Activated CD8-positive, alpha-beta memory T cell treated with anti-CD3 and anti-CD28 coated beads for 36 hours (primary cell): ENCODE data around the gene BHLHE40. TPM values are rescaled to one million over a fixed set of nuclear protein-coding genes. Genes with fewer than 3 reads are reported as not detected.
"Not testable (repeated sequence)": the region's sequence is repeated elsewhere in the genome, so short reads cannot be mapped to it uniquely, and the experiment has no call there.

Experiments used
- CTCF ChIA-PET: fragments of 350-600 bp; sonication (Branson Sonifier 250); formaldehyde crosslinking; loops from one replicate; lab custom pipeline; 2021; ENCODE audit warnings: antibody characterized with exemption; lab: Charles Lee
- POLR2A ChIA-PET: fragments of 350-600 bp; sonication (Branson Sonifier 250); formaldehyde crosslinking; loops from one replicate; lab custom pipeline; 2021; ENCODE audit warnings: antibody characterized with exemption; lab: Charles Lee
- total RNA-seq, 2 experiments: library from RNA; stranded (reverse); gene quantifications; one replicate each; pipeline ENCODE4 v1.2.3, GENCODE V29; 2021

Gene BHLHE40
- total RNA-seq, 2 experiments from 2014 or later, result 265 to 271 TPM

DNA sequence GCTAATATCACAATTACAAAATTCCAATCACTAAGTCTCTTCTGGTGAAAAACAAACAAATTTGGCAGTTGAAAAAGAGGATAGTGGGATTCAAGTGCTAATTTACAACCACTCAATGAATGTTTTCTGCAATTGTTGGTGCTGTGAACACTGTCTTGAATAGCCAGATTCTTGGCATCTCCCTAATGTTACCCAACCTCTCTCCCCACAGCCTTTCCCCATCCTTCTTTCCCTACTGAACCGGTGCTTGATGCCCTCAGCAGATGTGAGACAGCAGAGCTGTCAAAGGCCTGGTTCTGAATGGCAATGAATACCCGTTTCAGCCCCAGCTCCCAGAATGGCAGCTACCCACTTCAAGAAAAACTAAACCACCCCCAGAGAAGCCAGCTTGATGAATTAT lies 22.5 kb upstream of the BHLHE40 start:
- POLR2A ChIA-PET, result no interaction called here
- CTCF ChIA-PET, result no interaction called here

DNA sequence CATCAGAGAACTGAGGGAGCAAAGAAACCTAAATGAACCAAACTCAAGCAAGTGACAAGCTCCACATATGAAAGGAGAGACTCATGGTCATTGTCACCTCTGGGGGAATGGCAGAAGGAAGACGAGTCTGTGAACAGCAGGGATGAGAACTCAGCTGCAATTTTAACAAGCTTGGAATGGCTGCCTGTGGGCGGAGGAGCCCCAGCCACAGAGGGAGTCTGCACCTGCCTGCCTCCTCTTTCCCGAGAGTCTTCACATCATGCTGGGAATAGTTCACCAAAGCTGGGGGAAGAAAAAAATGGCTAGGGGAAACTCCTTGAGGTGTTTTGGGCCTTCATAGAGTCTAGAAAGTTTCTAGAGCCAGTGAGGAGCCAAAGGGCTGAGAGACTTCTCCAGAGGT lies 21.3 kb upstream of the BHLHE40 start:
- POLR2A ChIA-PET, result no interaction called here
- CTCF ChIA-PET, result no interaction called here

DNA sequence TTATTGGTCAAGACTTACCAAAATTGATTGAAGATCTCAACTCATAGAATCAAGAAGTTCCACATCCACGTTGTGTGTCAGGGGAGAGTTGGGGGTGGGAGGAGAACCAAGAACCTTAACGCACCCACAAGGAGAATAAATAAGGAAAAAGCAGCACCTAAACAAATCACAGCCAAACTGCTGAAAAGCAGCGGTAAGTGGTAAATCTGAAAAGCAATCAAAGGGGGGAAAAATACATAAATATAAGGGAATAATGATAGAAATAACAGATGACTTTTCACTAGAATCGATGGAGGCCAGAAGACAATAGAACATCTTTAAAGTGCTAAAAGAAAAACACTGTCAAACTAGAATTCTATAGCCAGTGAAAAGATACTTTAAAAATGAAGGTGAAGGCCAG lies 20.1 kb upstream of the BHLHE40 start:
- ChIA-PET CTCF (no interaction called here), POLR2A (no interaction called here)

DNA sequence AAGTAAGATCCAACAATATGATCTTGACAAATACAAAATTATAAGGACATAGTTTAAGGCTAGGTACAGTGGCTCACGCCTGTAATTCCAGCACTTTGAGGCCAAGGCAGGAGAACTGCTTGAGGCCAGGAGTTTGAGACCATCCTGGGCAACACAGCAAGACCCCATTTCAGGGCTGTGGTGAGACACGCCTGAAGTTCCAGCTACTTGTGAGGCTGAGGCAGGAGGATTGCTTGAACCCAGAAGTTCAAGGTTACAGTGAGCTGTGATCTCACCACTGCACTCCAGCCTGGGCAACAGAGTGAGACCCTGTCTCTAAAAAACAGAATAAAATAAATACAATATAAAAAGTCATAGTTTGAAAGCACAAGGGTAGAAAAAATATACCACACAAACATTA lies 17.4 kb upstream of the BHLHE40 start:
- CTCF ChIA-PET, POLR2A ChIA-PET: not testable (repeated sequence)

DNA sequence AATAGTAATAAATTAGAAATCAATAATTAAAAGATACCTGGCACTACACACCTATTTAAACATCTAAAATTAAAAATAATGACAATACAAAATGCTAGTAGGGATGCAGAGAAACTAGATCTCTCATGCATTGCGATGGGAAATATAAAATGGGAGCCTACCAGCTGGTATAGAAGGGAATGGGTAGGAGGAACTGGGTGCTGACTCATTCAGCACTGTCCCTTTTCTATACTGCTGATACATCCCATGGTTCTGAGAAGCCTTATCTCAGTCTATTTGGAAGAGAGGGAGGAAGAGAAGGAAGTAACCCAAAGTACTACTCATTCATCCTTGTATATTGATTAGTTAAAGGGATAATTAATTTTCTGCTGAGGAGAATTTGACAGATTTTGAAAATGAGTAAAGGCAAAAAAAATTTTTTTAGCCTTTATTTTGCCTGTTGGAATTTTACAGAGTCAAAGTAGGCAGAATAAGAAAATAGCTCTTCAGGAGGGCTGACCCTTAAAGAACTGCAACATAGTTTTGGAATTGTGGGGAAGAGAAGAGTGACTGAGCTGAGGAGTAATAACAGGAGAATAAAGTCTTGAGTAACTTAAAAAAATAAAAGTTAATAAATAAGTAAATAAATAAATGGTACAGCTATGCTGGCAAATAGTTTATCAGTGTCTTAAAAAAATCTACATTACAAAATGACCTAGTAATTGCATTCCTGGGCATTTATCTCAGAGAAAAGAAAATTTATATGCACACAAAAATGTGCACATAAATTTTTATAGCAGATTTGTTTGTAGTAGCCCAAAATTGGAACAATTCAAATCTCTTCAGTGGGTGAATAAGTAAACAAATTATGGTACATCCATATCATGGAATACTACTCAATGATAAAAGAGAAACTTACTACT lies 15.3 kb upstream of the BHLHE40 start:
- CTCF ChIA-PET, result no interaction called here
- POLR2A ChIA-PET, result no interaction called here

DNA sequence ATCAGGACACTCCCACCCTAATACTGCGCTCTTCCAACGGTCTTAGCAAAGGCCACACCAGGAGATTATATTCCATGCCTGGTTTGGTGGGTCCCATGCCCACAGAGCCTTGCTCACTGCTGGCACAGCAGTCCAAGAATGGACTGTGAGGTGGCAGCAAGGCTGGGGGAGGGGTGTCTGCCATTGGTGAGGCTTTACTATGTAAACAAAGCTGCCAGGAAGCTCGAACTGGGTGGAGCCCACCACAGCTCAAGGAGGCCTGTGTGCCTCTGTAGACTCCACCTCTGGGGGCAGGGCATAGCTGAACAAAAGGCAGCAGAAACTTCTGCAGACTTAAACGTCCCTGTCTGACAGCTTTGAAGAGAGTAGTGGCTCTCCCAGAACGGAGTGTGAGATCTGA lies 13.2 kb upstream of the BHLHE40 start:
- CTCF ChIA-PET, POLR2A ChIA-PET: not testable (repeated sequence)

DNA sequence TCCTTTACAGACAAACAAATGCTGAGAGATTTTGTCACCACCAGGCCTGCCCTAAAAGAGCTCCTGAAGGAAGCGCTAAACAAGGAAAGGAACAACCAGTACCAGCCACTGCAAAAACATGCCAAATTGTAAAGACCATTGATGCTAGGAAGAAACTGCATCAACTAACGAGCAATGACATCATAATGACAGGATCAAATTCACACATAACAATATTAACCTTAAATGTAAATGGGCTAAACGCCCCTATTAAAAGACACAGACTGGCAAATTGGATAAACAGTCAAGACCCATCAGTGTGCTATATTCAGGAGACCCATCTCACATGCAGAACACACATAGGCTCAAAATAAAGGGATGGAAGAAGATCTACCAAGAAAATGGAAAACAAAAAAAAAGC lies 11.6 kb upstream of the BHLHE40 start:
- POLR2A ChIA-PET, CTCF ChIA-PET: not testable (repeated sequence)

DNA sequence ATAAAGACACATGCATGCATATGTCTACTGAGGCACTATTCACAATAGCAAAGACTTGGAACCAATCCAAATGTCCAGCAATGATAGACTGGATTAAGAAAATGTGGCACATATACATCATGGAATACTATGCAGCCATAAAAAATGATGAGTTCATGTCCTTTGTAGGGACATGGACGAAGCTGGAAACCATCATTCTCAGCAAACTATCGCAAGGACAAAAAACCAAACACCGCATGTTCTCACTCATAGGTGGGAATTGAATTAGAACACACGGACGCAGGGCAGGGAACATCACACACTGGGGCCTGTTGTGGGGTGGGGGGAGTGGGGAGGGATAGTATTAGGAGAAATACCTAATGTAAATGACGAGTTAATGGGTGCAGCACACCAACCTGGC lies 7.8 kb upstream of the BHLHE40 start:
- CTCF ChIA-PET, result not testable (repeated sequence)

DNA sequence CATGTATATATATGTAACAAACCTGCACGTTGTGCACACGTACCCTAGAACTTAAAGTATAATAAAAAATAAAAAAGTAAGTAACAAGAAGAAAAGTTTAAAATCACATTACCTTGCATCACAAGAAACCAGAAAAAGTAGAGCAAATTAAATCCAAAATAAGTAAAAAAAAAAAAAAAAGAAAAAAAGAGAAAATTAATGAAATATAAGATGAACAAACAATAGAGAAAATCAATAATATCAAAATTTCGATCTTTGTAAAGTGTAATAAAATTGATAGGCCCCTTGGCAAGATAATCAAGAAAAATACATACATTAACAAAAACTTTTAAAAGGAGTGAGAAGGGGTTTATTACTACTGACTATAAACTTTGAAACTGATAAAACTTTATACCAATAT lies 7.4 kb upstream of the BHLHE40 start:
- CTCF ChIA-PET, result no interaction called here
- POLR2A ChIA-PET, result no interaction called here

More for the DNA sequence above, 7.8 kb upstream of the BHLHE40 start:
- POLR2A ChIA-PET, result not testable (repeated sequence)

DNA sequence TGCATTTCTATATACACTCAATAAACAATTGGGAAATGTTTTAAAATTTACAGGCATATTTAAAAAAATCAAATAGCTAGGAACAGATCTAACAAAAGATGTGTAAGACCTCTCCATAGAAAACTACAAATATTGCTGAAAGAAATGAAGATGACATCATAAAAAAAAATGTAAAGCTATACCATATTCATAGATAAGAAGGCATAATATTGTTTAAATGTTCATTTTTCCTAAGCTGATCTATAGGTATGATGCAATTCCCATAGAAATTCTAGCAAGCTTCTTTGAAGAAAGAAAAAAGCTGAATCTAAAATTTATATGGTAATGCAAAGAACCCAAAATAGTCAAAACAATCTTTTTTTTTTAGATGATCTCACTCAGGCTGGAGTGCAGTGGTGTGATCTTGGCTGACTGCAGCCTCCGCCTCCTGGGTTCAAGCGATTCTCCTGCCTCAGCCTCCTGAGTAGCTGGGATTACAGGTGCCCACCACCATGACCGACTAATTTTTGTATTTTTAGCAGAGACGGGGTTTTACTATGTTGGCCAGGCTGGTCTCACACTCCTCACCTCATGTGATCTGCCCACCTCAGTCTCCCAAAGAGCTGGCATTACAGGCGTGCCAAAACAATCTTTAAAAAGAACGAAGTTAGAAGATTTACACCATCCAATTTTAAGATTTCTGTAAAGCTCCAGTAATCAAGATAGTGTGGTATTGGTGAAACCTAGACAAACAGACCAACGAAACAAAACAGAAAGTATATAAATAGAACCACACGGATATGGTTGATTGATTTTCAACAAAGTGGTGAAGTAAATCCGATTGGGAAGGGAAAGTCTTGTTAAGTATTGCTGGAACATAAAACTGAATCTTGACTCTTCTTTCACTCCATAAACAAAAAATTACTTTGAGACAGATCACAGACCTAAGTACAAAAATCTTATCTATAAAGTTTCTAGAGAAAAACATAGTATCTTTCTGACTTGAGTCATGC lies 6.3 kb upstream of the BHLHE40 start:
- POLR2A ChIA-PET, result no interaction called here
- CTCF ChIA-PET, result interaction anchor here (0.6 to 2.0 kb wide), 2 partner anchors 135 to 261 kb away, joined by 3 to 6 read pairs; no protein-coding TSS in a partner anchor

DNA sequence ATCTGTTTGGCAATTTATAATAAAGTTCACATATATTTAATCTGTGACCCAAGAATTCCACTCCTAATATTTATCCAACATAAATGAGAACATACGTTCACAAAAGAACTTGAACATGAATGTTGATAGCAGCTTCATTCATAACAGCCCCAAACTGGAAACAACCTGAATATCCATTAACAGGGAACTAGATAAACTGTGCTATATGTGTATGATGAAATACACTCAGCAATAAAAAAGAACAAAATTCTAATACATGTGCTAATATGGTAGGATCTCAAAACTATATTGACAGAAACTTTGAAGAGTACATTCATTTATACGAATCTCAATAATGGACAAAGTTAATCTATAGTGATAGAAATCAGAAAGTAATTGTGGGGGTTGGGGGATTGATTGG lies 5.1 kb upstream of the BHLHE40 start:
- ChIA-PET POLR2A (no interaction called here), CTCF (interaction anchor here (0.6 to 2.0 kb wide), 2 partner anchors 136 to 263 kb away, joined by 3 to 6 read pairs; no protein-coding TSS in a partner anchor)

DNA sequence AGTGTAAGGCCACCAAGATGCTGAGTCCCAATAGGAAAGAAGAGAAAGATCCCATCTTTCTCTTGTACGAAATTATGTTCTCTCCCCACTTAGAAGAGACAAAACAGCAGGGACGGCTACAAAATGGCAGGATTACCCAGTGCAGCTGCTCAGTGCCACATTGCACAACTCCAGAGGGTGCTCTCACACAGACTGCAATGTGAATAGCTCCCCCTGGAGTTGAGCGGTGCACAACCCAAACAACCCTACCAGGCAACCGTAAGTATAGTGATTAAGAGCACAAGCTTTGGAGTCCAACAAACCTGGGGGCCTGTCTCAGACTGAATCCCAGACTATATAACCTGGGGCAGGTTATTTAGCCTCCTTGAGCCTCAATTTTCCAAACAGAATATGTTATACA lies 3.1 kb upstream of the BHLHE40 start:
- POLR2A ChIA-PET, result interaction anchor here (0.7 to 5.7 kb wide), 8 partner anchors 8 to 228 kb away, joined by 3 to 52 read pairs (median 4); no protein-coding TSS in a partner anchor
- CTCF ChIA-PET, result interaction anchor here (0.6 to 4.3 kb wide), 24 partner anchors 10 to 265 kb away, joined by 3 to 24 read pairs (median 4); no protein-coding TSS in a partner anchor

DNA sequence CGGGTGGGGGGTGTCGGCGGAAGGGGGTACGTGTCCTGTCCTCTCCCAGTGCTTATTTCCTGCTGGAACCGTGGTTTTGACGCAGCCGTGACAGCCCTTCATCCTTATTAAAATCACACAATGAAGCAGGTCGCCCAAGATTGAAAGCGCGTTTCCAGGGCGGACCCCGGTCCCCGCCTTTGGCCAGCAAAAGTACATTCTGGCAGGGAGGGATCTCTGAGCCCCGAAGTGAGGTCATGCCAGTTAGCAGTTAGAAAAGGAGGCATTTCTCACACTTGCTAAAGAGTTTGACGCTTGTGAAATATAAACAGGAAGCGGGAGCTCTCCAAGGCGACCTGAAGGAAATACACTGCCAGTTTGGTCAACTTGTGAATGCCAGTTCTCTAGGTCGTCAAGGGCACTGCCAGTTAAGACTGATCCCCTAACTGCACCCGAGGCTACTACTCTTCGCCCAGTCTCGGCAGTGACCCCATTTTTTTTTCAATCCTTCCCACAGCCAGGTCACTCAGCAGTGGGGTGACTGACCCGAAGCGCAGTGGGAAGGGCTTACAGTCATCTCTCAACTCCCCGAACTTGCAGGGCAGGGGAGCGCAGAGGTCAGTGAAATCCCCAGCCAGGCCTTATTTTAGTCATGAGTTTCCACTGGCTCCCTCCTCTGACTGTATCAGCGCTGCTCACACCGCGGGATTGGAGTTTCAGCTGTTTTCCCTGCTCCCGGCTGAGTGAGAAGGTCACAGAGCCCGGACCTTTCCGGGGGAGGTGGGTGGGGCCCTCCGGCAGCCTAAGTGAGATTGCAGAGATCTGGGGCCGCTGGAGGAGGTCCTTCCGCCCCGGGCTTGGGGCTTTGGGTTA lies 2.0 kb upstream of the BHLHE40 start:
- CTCF ChIA-PET, result interaction anchor here (0.8 to 4.3 kb wide), 21 partner anchors 9 to 266 kb away, joined by 3 to 24 read pairs (median 4); no protein-coding TSS in a partner anchor
- POLR2A ChIA-PET, result interaction anchor here (0.7 to 5.7 kb wide), 14 partner anchors 9 to 230 kb away, joined by 3 to 52 read pairs (median 7); no protein-coding TSS in a partner anchor

DNA sequence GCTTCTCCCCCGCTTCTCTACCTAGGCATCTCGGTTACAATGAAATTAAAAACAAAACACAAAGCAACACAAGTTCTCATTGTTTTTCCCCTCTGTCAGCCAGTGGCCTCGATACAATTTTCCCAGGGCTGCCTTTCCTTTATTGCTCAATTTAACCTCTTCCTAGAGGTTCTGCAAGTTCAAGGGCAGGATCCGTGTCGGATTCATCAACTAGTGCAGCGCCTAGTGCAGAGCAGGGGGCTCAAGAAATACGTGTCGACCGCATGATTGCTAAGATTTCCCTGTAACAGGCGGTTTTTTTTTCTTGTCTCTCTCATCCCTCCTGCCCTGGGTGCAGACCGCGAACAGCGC lies 1.4 kb upstream of the BHLHE40 start:
- CTCF ChIA-PET, result interaction anchor here (0.8 to 4.3 kb wide), 10 partner anchors 8 to 266 kb away, joined by 3 to 24 read pairs (median 4); no protein-coding TSS in a partner anchor
- POLR2A ChIA-PET, result interaction anchor here (0.6 to 5.7 kb wide), 15 partner anchors 9 to 266 kb away, joined by 3 to 52 read pairs (median 9); no protein-coding TSS in a partner anchor

DNA sequence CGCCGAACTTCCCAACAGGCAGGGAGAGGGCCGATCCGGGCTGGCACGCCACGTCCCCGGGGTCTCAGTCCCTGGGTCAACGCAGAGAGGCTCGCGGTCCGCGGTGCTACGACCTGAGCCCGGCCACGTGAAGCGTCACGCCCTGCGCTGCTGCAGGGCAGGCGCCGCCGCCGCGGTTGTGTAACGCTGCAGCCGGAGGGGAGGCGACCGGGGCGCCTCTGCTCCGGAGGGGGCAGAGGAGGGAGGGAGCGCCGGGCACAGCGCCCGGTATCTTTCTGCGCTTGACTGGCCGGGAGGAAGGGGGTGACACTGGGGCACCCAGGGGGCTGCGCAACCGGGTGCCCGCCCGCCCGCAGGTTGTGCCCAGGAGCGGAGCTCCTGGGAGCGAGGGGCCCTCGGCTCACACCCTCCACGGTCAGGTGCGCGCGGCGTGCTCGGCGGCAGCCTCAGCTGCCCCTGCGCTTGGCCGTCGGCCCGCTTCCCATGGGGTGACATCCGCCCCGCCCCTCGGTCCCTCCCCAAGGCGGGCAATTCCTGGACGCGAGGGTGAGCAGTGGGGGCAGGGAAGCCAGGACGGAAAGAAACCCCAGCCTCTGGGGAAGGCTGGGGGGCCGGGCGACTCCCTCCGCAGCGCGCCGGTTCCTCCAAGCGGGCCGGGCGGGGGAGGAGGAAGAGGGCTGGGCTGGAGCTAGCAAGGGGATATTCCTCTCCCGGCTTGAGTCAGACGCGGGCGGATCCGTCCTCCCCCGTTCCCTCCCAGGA lies 852 bp upstream of the BHLHE40 start:
- POLR2A ChIA-PET, result interaction anchor here (0.6 to 5.7 kb wide), 35 partner anchors 8 to 267 kb away, joined by 3 to 52 read pairs (median 6); no protein-coding TSS in a partner anchor
- CTCF ChIA-PET, result interaction anchor here (0.9 to 4.3 kb wide), 9 partner anchors 9 to 267 kb away, joined by 4 to 24 read pairs (median 6); no protein-coding TSS in a partner anchor

DNA sequence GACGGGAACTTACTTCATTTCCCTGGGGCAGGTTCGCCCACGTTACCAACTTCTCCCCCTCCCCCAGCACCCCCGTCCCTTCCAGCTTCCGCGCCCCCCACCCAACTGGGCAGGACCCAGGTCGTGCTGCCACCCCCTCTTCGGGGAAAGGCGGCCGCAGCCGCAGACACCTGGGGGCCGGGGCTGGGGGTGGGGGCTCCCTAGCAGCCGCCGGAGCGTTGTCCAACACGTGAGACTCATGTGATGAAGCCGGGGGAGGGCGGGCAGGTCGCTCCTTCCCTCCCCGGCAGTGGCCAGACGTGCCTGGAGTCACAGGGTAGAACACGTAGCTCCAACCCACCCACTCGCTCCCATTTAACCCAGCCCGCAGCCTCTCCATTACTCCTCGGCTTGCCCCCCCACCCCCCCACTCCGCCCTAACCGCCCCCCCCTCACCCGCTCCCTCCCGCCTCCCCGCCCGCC lies 240 bp upstream of the BHLHE40 start:
- ChIA-PET CTCF (interaction anchor here (0.6 to 4.3 kb wide), 14 partner anchors 8 to 269 kb away, joined by 3 to 24 read pairs (median 5); partner anchors contain the start of gene ARL8B), POLR2A (interaction anchor here (0.5 to 5.7 kb wide), 35 partner anchors 8 to 267 kb away, joined by 3 to 52 read pairs (median 5); no protein-coding TSS in a partner anchor)
